H1 (cell line): ENCODE data around the gene TFPT. TPM values are rescaled to one million over a fixed set of nuclear protein-coding genes. Genes with fewer than 3 reads are reported as not detected.

Source experiments
- CHD7 ChIP-seq: fragments of 300-600 bp; sonication (generic); IDR thresholded peaks from 2 replicates; pipeline ENCODE4 v1.7.1; 2012; ENCODE audit warnings: low read length, moderate library complexity, mild to moderate bottlenecking, inconsistent platforms; ENCODE audit not compliant: insufficient replicate concordance
- RAD21 ChIP-seq, 2 experiments: IDR thresholded peaks in 1 of 2; conservative IDR thresholded peaks in 1 of 2; 2 replicates each; pipeline ENCODE4 v1.6.1; 2011; ENCODE audit warnings: low read depth in 2 of 2, low read length in 2 of 2, improper control_type of control experiment in 1 of 2, inconsistent platforms in 1 of 2, mild to moderate bottlenecking in 1 of 2, moderate library complexity in 1 of 2
- SIN3A ChIP-seq, 2 experiments: IDR thresholded peaks in 1 of 2; conservative IDR thresholded peaks in 1 of 2; 2 replicates each; pipeline ENCODE4 v1.6.1; 2011 to 2012; ENCODE audit warnings: low read length in 2 of 2, improper control_type of control experiment in 1 of 2, low read depth in 1 of 2, mild to moderate bottlenecking in 1 of 2
- SP4 ChIP-seq: IDR thresholded peaks from 2 replicates; pipeline ENCODE4 v1.6.1; 2012; ENCODE audit warnings: low read length, inconsistent platforms
- YY1 ChIP-seq: IDR thresholded peaks from 2 replicates; pipeline ENCODE4 v1.6.1; 2011; ENCODE audit warnings: low read depth, mild to moderate bottlenecking, low read length
- ZNF274 ChIP-seq: IDR thresholded peaks from 2 replicates; pipeline ENCODE4 v1.7.0; 2012; ENCODE audit warnings: low read length, borderline replicate concordance; ENCODE audit errors: extremely low read depth
- polyA plus RNA-seq, 7 experiments: library from polyadenylated mRNA; depleted of rRNA in 3 of 7; stranded (reverse) in 5 of 7; unstranded in 2 of 7; fragments of >200 nt in 5 of 7; fragments of 200-250 nt in 2 of 7; gene quantifications; 1 replicate in 5 of 7; 2 replicates in 1 of 7; 4 replicates in 1 of 7; pipeline versions ENCODE4 v1.2.1 to v1.2.3, GENCODE V29; 2011 to 2013; ENCODE audit warnings: missing spikeins in 2 of 7, mixed read lengths in 2 of 7
- total RNA-seq: library from RNA; stranded (reverse); fragmentation: NEBNext Ultra II Directional; extraction: Animal tissue kit (Norgen Biotek cat#: 25700); gene quantifications from 2 replicates; pipeline ENCODE4 v1.2.1, GENCODE V29; 2021
- TF ChIP-seq, protein P1 (sequence below): IDR thresholded peaks from 2 replicates; pipeline ENCODE4 v1.6.1; 2011; ENCODE audit warnings: low read length, improper control_type of control experiment

TFPT gene
- total and polyA plus RNA-seq, 2 of the 8 experiments (the other 6 are each of a cell fraction or from before 2014, with no cell fraction given), result 10.4 to 17.7 TPM

GRCh38 chr19:54123682-54124081, 8.2 kb upstream of the TFPT start (continued):
- TF ChIP-seq CHD7 (no peak), ZNF274 (no peak), YY1 (no peak), SIN3A (conservative IDR thresholded peaks at IDR 0.05 in 1 of 2, IDR thresholded peaks at IDR 0.05 in 1 of 2; ENCODE audit: low read depth in 1 of 2, low read length in 2 of 2) (no peak), SP4 (no peak), RAD21 (IDR thresholded peaks at IDR 0.05 in 1 of 2, conservative IDR thresholded peaks at IDR 0.05 in 1 of 2; ENCODE audit: low read depth in 2 of 2, low read length in 2 of 2) (no peak)
- TF ChIP-seq, protein P1, sequence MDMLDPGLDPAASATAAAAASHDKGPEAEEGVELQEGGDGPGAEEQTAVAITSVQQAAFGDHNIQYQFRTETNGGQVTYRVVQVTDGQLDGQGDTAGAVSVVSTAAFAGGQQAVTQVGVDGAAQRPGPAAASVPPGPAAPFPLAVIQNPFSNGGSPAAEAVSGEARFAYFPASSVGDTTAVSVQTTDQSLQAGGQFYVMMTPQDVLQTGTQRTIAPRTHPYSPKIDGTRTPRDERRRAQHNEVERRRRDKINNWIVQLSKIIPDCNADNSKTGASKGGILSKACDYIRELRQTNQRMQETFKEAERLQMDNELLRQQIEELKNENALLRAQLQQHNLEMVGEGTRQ, result no peak
